Naive thymus-derived CD8-positive, alpha-beta T cell (primary cell): ENCODE data around the gene ZCCHC13. TPM values are rescaled to one million over a fixed set of nuclear protein-coding genes. Genes with fewer than 3 reads are reported as not detected.
"Not testable (repeated sequence)": the region's sequence is repeated elsewhere in the genome, so short reads cannot be mapped to it uniquely, and the experiment has no call there.

Experiments used
- ATAC-seq, 2 donors: fragments of 150-1000 bp; cut with Tn5 transposase in 1 of 2; sonication (Bioruptor Pico), chemical (Tn5 transposase) in 1 of 2; 1 replicate in 1 of 2; 2 replicates in 1 of 2; pipeline ENCODE4 v1.10.0; 2021; ENCODE audit warnings: mild to moderate bottlenecking in 2 of 2, moderate library complexity in 2 of 2
- POLR2A ChIA-PET: fragments of 350-600 bp; sonication (Branson Sonifier 250); formaldehyde crosslinking; loops from one replicate; lab custom pipeline; 2021; ENCODE audit warnings: antibody characterized with exemption; lab: Charles Lee
- DNase-seq, 10 donors: peaks; one replicate each; pipeline versions ENCODE4 v3.0.0 to v3.0.0-alpha.2; 2020 to 2022
- H3K27ac Mint-ChIP-seq, 10 donors: one replicate each; pipeline ENCODE4 v1.8.0; 2020 to 2022; ENCODE audit warnings: mild to moderate bottlenecking in 10 of 10, mixed read lengths in 10 of 10, moderate library complexity in 4 of 10, inconsistent platforms in 1 of 10
- H3K27me3 Mint-ChIP-seq, 5 donors: one replicate each; pipeline ENCODE4 v1.8.0; 2021 to 2022; ENCODE audit warnings: mixed read lengths in 5 of 5
- H3K36me3 Mint-ChIP-seq, 3 donors: one replicate each; pipeline ENCODE4 v1.8.0; 2020 to 2022; ENCODE audit warnings: mixed read lengths in 3 of 3, mild to moderate bottlenecking in 2 of 3, inconsistent platforms in 1 of 3
- H3K4me1 Mint-ChIP-seq, 4 donors: one replicate each; pipeline ENCODE4 v1.8.0; 2021 to 2022; ENCODE audit warnings: mixed read lengths in 4 of 4
- H3K4me3 Mint-ChIP-seq, 10 donors: one replicate each; pipeline ENCODE4 v1.8.0; 2020 to 2022; ENCODE audit warnings: mild to moderate bottlenecking in 10 of 10, mixed read lengths in 10 of 10, moderate library complexity in 6 of 10, inconsistent platforms in 1 of 10
- H3K9me3 Mint-ChIP-seq, 9 donors: one replicate each; pipeline ENCODE4 v1.8.0; 2020 to 2022; ENCODE audit warnings: mixed read lengths in 9 of 9, mild to moderate bottlenecking in 3 of 9, inconsistent platforms in 1 of 9, moderate library complexity in 1 of 9
- microRNA-seq: library from miRNA; unstranded; fragments of <30 nt; microRNA quantifications from one replicate; pipeline ENCODE4 v1.2.0, GENCODE V29; 2022; ENCODE audit warnings: borderline microRNAs expressed
- polyA plus RNA-seq, 3 donors: library from polyadenylated mRNA; unstranded; fragments of 300-500 nt; fragmentation: Illumina TruSeq; gene quantifications; one replicate each; pipeline ENCODE4 v1.2.3, GENCODE V29; 2021
- total RNA-seq, 8 experiments: library from RNA in 2 of 8; stranded (reverse) in 2 of 8; gene quantifications; one replicate each; pipeline ENCODE4 v1.2.3 and lab custom pipeline; 2021 to 2026

Gene ZCCHC13
- total and polyA plus RNA-seq, 5 experiments from 2014 or later = not detected

- DNase-seq (no peak), ATAC-seq (no peak)
- H3K4me1 Mint-ChIP-seq = peaks cover 0 to 3% (median 1%) of the 10 kb centered on the region in 4 donors
- no peak overlapping the region for H3K4me3 Mint-ChIP-seq
- POLR2A ChIA-PET = no interaction called here
- peaks cover 0 to 3% (median 0%) of the 10 kb centered on the region in 3 donors for H3K36me3 Mint-ChIP-seq
- H3K9me3 Mint-ChIP-seq = peaks cover 0 to 9% (median 2%) of the 10 kb centered on the region in 9 donors
- H3K27ac Mint-ChIP-seq = no peak overlapping the region
- H3K27me3 Mint-ChIP-seq = peaks cover 0 to 3% (median 2%) of the 10 kb centered on the region in 5 donors
These were observed 34.9 kb downstream of the ZCCHC13 start for GRCh38 chrX:74338852-74339251.

- Mint-ChIP-seq H3K4me3 (no peak overlapping the region), H3K36me3 (peaks cover 0 to 3% (median 0%) of the 10 kb centered on the region in 3 donors), H3K27ac (no peak overlapping the region), H3K27me3 (peaks cover 0 to 6% (median 2%) of the 10 kb centered on the region in 5 donors), H3K9me3 (peaks cover 0 to 9% (median 2%) of the 10 kb centered on the region in 9 donors), H3K4me1 (peaks cover 0 to 6% (median 2%) of the 10 kb centered on the region in 4 donors)
- POLR2A ChIA-PET = no interaction called here
- DNase-seq (no peak), ATAC-seq (no peak)
These were observed 36.1 kb downstream of the ZCCHC13 start for GRCh38 chrX:74340051-74340450.

GRCh38 chrX:74342211-74342610 lies 38.2 kb downstream of the ZCCHC13 start:
- H3K4me3 Mint-ChIP-seq, H3K27ac Mint-ChIP-seq, H3K4me1 Mint-ChIP-seq, ATAC-seq, H3K27me3 Mint-ChIP-seq, H3K36me3 Mint-ChIP-seq, DNase-seq, POLR2A ChIA-PET, H3K9me3 Mint-ChIP-seq: not testable (repeated sequence)

GRCh38 chrX:74343343-74344279 lies 39.6 kb downstream of the ZCCHC13 start:
- peaks cover 0 to 6% (median 2%) of the 10 kb centered on the region in 4 donors for H3K4me1 Mint-ChIP-seq
- H3K27ac Mint-ChIP-seq = peak overlapping the region in 1 of 10 donors; percentile 55
- H3K27me3 Mint-ChIP-seq = peaks cover 0 to 6% (median 2%) of the 10 kb centered on the region in 5 donors
- POLR2A ChIA-PET = no interaction called here
- H3K36me3 Mint-ChIP-seq = peaks cover 0 to 3% (median 0%) of the 10 kb centered on the region in 3 donors
- H3K9me3 Mint-ChIP-seq = peaks cover 0 to 8% (median 2%) of the 10 kb centered on the region in 9 donors
- peak in 8 of 10 donors; percentile 25 to 62 (median 42) for DNase-seq
- no peak overlapping the region for H3K4me3 Mint-ChIP-seq
- peak; percentile 33 to 57 for ATAC-seq

GRCh38 chrX:74344280-74344622 lies 40.3 kb downstream of the ZCCHC13 start:
- Mint-ChIP-seq H3K4me1 (peaks cover 0 to 6% (median 2%) of the 10 kb centered on the region in 4 donors), H3K27ac (peak overlapping the region in 1 of 10 donors; percentile 55), H3K36me3 (no peaks in the 10 kb centered on the region), H3K27me3 (peaks cover 0 to 3% (median 1%) of the 10 kb centered on the region in 5 donors), H3K4me3 (no peak overlapping the region), H3K9me3 (peaks cover 0 to 4% (median under 1%) of the 10 kb centered on the region in 9 donors)
- DNase-seq (no peak), ATAC-seq (no peak)
- POLR2A ChIA-PET = no interaction called here

GRCh38 chrX:74346088-74346487 lies 42.1 kb downstream of the ZCCHC13 start:
- Mint-ChIP-seq H3K27me3 (peaks cover 0 to 3% (median 1%) of the 10 kb centered on the region in 5 donors), H3K27ac (no peak overlapping the region), H3K4me1 (peaks cover 0 to 6% (median 3%) of the 10 kb centered on the region in 4 donors), H3K36me3 (no peaks in the 10 kb centered on the region), H3K4me3 (no peak overlapping the region), H3K9me3 (no peaks in the 10 kb centered on the region)
- POLR2A ChIA-PET = no interaction called here
- DNase-seq (no peak), ATAC-seq (no peak)

GRCh38 chrX:74349387-74349786 lies 45.4 kb downstream of the ZCCHC13 start:
- H3K27ac Mint-ChIP-seq = no peak overlapping the region
- no peak for DNase-seq
- no peaks in the 10 kb centered on the region for H3K27me3 Mint-ChIP-seq
- H3K36me3 Mint-ChIP-seq = no peaks in the 10 kb centered on the region
- POLR2A ChIA-PET = no interaction called here
- ATAC-seq = no peak
- no peak overlapping the region for H3K4me3 Mint-ChIP-seq
- no peaks in the 10 kb centered on the region for H3K9me3 Mint-ChIP-seq
- H3K4me1 Mint-ChIP-seq = peaks cover 4 to 9% (median 7%) of the 10 kb centered on the region in 4 donors

- H3K9me3 Mint-ChIP-seq = peaks cover 0 to 2% (median 0%) of the 10 kb centered on the region in 9 donors
- no peaks in the 10 kb centered on the region for H3K36me3 Mint-ChIP-seq
- ATAC-seq (no peak), DNase-seq (no peak)
- H3K4me1 Mint-ChIP-seq = peaks cover 4 to 9% (median 7%) of the 10 kb centered on the region in 4 donors
- peak overlapping the region in 7 of 10 donors; percentile 29 to 72 (median 57) for H3K27ac Mint-ChIP-seq
- H3K4me3 Mint-ChIP-seq = peak overlapping the region; percentile 50 to 79 (median 64)
- POLR2A ChIA-PET = no interaction called here
- H3K27me3 Mint-ChIP-seq = no peaks in the 10 kb centered on the region
These were observed 47.8 kb downstream of the ZCCHC13 start for GRCh38 chrX:74351760-74352159.

GRCh38 chrX:74353984-74354383 lies 50.0 kb downstream of the ZCCHC13 start:
- DNase-seq (no peak), ATAC-seq (no peak)
- Mint-ChIP-seq H3K4me3 (no peak overlapping the region), H3K27ac (no peak overlapping the region), H3K36me3 (no peaks in the 10 kb centered on the region), H3K4me1 (peaks cover 4 to 9% (median 7%) of the 10 kb centered on the region in 4 donors), H3K9me3 (peaks cover 0 to 2% (median 0%) of the 10 kb centered on the region in 9 donors), H3K27me3 (no peaks in the 10 kb centered on the region)
- POLR2A ChIA-PET = no interaction called here

Small RNAs within 50 kb of the gene (microRNA-seq; reads per million reads assigned to microRNA genes)
- 776 reads per million, percentile 83 among the genes with 10 or more reads in this experiment for gene MIR374A
- gene MIR545 = not detected

Other genes with a start within 250 kb of the ZCCHC13 start
- gene SLC16A2, start 117.3 kb downstream of the ZCCHC13 start, total RNA-seq = under 1 TPM; 0.44 to 0.65 TPM
- under 1 TPM; 0.37 to 0.66 (median 0.56) TPM for gene SLC16A2, start 117.3 kb downstream of the ZCCHC13 start, polyA plus RNA-seq